Measurements from ENCODE around the gene EPN2. TPM values are rescaled to one million over a fixed set of nuclear protein-coding genes. Genes with fewer than 3 reads are reported as not detected.
"Not testable (repeated sequence)": the region's sequence is repeated elsewhere in the genome, so short reads cannot be mapped to it uniquely, and the experiment has no call there.

The EPN2 gene
- total and polyA plus RNA-seq, 10 of the 15 experiments (the other 5 are each of a cell fraction or from before 2014, with no cell fraction given), result 0.26 to 8.4 (median 4.7) TPM

DNA sequence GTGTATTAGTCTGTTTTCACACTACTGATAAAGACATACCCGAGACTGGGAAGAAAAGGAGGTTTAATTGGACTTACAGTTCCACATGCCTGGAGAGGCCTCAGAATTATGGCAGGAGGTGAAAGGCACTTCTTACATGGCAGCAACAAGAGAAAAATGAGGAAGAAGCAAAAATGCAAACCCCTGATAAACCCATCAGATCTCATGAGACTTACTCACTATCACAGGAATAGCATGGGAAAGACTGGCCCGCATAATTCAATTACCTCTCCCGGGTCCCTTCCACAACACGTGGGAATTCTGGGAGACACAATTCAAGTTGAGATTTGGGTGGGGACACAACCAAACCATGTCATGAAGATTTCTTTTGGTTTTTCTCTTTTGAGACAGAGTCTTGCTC lies 41.1 kb downstream of the EPN2 start:
- BruUV-seq (replicated peaks); POLR2A ChIA-PET; H3K9me3 ChIP-seq (replicated peaks; ENCODE audit: control insufficient read depth, insufficient read depth, low read length); H3K27ac ChIP-seq (ENCODE audit: control insufficient read depth, insufficient read depth); H3K4me3 ChIP-seq; SMC1A ChIA-PET (ENCODE audit: uncharacterized antibody, unreplicated experiment); H3K4me2 ChIP-seq (ENCODE audit: control insufficient read depth, insufficient read depth); H2AFZ ChIP-seq (ENCODE audit: control insufficient read depth, low read depth, low read length); H4K20me1 ChIP-seq (ENCODE audit: control insufficient read depth, insufficient read depth); H3K9ac ChIP-seq (ENCODE audit: control insufficient read depth, insufficient read depth, low read length); H3K79me2 ChIP-seq (ENCODE audit: control insufficient read depth, insufficient read depth, low read length); FAIRE-seq; in situ Hi-C loops (cut with MboI); intact Hi-C loops (cut with micrococcal nuclease; ENCODE audit: unreplicated experiment); ATAC-seq; RAD21 ChIA-PET (ENCODE audit: unreplicated experiment); DNase-seq (ENCODE audit: low read depth, low spot score); H3K4me1 ChIP-seq (ENCODE audit: control insufficient read depth, insufficient read depth, low read length); H3K36me3 ChIP-seq (ENCODE audit: control insufficient read depth in 2 of 2, insufficient read depth in 2 of 2, low read length in 1 of 2); H3K27me3 ChIP-seq (replicated peaks in 1 of 2; ENCODE audit: control insufficient read depth in 2 of 2, insufficient read depth in 2 of 2, low read length in 1 of 2): not testable (repeated sequence)
- 79% methylated on average over 4 of the region's 4 CpGs for WGBS (ENCODE audit: insufficient coverage, insufficient replicate concordance, low lambda C conversion rate, missing lambda C conversion rate)
- CTCF ChIA-PET, result interaction anchor here (0.7 kb wide), 1 partner anchor 29 kb away, joined by 3 read pairs; no protein-coding TSS in a partner anchor

- RAD21 ChIA-PET (ENCODE audit: unreplicated experiment), result no interaction called here
- no peak overlapping the region for H2AFZ ChIP-seq (ENCODE audit: control insufficient read depth, low read depth, low read length)
- H3K4me1 ChIP-seq (ENCODE audit: control insufficient read depth, insufficient read depth, low read length), result peaks cover 8% of the 10 kb centered on the region
- H3K4me2 ChIP-seq (ENCODE audit: control insufficient read depth, insufficient read depth), result no peak overlapping the region
- no peak for TF ChIP-seq RCOR1 (conservative IDR thresholded peaks at IDR 0.05; ENCODE audit: low read depth, low read length)
- TF ChIP-seq ZBTB4 (CRISPR knock-in tag; IDR thresholded peaks at IDR 0.05), result no peak
- no peak for TF ChIP-seq MTA3 (IDR thresholded peaks at IDR 0.05; ENCODE audit: borderline replicate concordance, low read length)
- TF ChIP-seq EED (IDR thresholded peaks at IDR 0.05; ENCODE audit: low read depth), result no peak
- no peak for TF ChIP-seq HCFC1 (IDR thresholded peaks at IDR 0.05; ENCODE audit: low read length)
- in situ Hi-C loops (cut with MboI), result no loop called here
- no peaks in the 10 kb centered on the region for H3K27me3 ChIP-seq (replicated peaks in 1 of 2; ENCODE audit: control insufficient read depth in 2 of 2, insufficient read depth in 2 of 2, low read length in 1 of 2)
- H3K9me3 ChIP-seq (replicated peaks; ENCODE audit: control insufficient read depth, insufficient read depth, low read length), result no peaks in the 10 kb centered on the region
- WGBS (ENCODE audit: insufficient coverage, insufficient replicate concordance, low lambda C conversion rate, missing lambda C conversion rate), result 67% methylated on average over 6 of the region's 6 CpGs
- BruUV-seq (replicated peaks), result no TSS peak
- SMC1A ChIA-PET (ENCODE audit: uncharacterized antibody, unreplicated experiment), result interaction anchor here (0.8 kb wide), 1 partner anchor 14 kb away, joined by 3 read pairs; no protein-coding TSS in a partner anchor
- FAIRE-seq (no peak), ATAC-seq (no peak), DNase-seq (ENCODE audit: low read depth, low spot score) (no peak)
- no peaks in the 10 kb centered on the region for H3K79me2 ChIP-seq (ENCODE audit: control insufficient read depth, insufficient read depth, low read length)
- no peaks in the 10 kb centered on the region for H4K20me1 ChIP-seq (ENCODE audit: control insufficient read depth, insufficient read depth)
- no peak overlapping the region for H3K4me3 ChIP-seq
- H3K9ac ChIP-seq (ENCODE audit: control insufficient read depth, insufficient read depth, low read length), result no peak overlapping the region
- no peaks in the 10 kb centered on the region for H3K36me3 ChIP-seq (ENCODE audit: control insufficient read depth in 2 of 2, insufficient read depth in 2 of 2, low read length in 1 of 2)
- POLR2A ChIA-PET, result no interaction called here
- intact Hi-C loops (cut with micrococcal nuclease; ENCODE audit: unreplicated experiment), result no loop called here
- no peak overlapping the region for H3K27ac ChIP-seq (ENCODE audit: control insufficient read depth, insufficient read depth)
- CTCF ChIA-PET, result interaction anchor here (0.7 kb wide), 1 partner anchor 30 kb away, joined by 3 read pairs; no protein-coding TSS in a partner anchor
These were observed 41.6 kb downstream of the EPN2 start for GRCh38 chr17:19278729-19279128.

All from GM12878 (cell line).